ENCODE measurements around the gene SUPT6H. TPM values are rescaled to one million over a fixed set of nuclear protein-coding genes. Genes with fewer than 3 reads are reported as not detected.

SUPT6H gene
- total and polyA plus RNA-seq, 2 of the 4 experiments (the other 2 are of a cell fraction), result 41.4 to 44.8 TPM

DNA sequence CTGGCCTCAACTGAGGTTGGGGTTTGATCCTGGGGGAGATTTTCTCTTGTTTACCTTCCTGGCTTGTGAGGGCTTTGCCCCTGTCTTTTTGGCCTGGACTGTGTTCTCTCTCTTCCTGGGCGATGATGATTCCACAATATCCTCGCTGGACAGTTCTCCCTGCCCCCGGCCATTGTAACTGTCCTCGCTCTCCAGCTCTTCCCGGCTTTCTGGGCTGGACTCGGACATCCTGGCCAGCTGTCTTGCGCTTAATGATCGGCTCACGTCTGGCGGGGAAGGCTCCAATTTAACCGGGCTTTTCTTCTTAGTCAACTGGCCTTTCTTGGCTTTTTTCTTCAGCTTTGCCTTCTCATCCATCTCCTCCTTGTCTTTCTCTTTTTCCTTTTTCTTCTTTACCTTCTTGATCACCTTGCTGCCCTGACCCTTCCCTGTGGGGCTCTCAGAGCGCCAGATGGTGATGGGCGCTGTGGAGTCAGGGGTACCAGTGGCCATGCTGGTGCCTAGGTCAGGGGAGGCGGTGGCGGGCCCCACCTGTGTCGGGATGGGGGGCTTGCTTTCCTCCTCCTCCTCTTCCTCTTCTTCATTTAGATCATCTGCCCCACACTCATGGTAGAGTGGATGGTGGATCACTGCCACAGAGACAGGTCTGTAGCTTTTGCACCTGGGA, 41.7 kb downstream of the SUPT6H start:
- intact Hi-C loops (cut with micrococcal nuclease) (no loop called here), in situ Hi-C loops (cut with MboI; ENCODE audit: low sequenced_read_pairs) (no loop called here), dilution Hi-C loops (cut with HindIII; ENCODE audit: low sequenced_read_pairs, unreplicated experiment) (no loop called here)
- H3K4me2 ChIP-seq (ENCODE audit: low read depth, low read length), result no peak overlapping the region
- no peak overlapping the region for H2AK5ac ChIP-seq (ENCODE audit: low read depth, low read length)
- H3K9ac ChIP-seq (ENCODE audit: low read depth, low read length), result no peak overlapping the region
- H2BK120ac ChIP-seq (ENCODE audit: low read depth, low read length), result no peak overlapping the region
- H2BK20ac ChIP-seq (ENCODE audit: low read depth, low read length), result no peak overlapping the region
- peaks cover 4% of the 10 kb centered on the region; the same call in 1 of the 2 replicates for H3K9me1 ChIP-seq (ENCODE audit: insufficient read depth, low read length)
- peaks cover 71% of the 10 kb centered on the region for H3K36me3 ChIP-seq (ENCODE audit: control insufficient read depth, insufficient read depth, low read length)
- no peak overlapping the region for H3K14ac ChIP-seq (replicated peaks; ENCODE audit: low read depth, low read length)
- H4K91ac ChIP-seq (ENCODE audit: insufficient read depth, low read depth, low read length), result no peak overlapping the region
- no peak overlapping the region for H2AFZ ChIP-seq (replicated peaks; ENCODE audit: low read length, poor library complexity)
- ATAC-seq (ENCODE audit: low read depth) (no peak), DNase-seq (no peak)
- peaks cover 3% of the 10 kb centered on the region in 2 experiments; a peak in 1 of 4 replicates for H3K79me1 ChIP-seq (ENCODE audit: low read depth in 1 of 2, low read length in 2 of 2)
- no peak overlapping the region for H4K8ac ChIP-seq (ENCODE audit: low read depth in 2 of 2, low read length in 2 of 2)
- H3K18ac ChIP-seq (ENCODE audit: low read depth, low read length), result no peak overlapping the region
- BruUV-seq (replicated peaks), result no TSS peak
- no peak overlapping the region for H3K4ac ChIP-seq (ENCODE audit: low read depth, low read length)
- TF ChIP-seq SMC3 (IDR thresholded peaks at IDR 0.05; ENCODE audit: low read depth, low read length), result no peak
- no peak for TF ChIP-seq BHLHE40 (IDR thresholded peaks at IDR 0.05; ENCODE audit: low read depth, low read length)
- TF ChIP-seq, protein P1, sequence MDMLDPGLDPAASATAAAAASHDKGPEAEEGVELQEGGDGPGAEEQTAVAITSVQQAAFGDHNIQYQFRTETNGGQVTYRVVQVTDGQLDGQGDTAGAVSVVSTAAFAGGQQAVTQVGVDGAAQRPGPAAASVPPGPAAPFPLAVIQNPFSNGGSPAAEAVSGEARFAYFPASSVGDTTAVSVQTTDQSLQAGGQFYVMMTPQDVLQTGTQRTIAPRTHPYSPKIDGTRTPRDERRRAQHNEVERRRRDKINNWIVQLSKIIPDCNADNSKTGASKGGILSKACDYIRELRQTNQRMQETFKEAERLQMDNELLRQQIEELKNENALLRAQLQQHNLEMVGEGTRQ (IDR thresholded peaks at IDR 0.05; ENCODE audit: low read depth, low read length), result no peak
- no peak for TF ChIP-seq MAFK (IDR thresholded peaks at IDR 0.05; ENCODE audit: low read depth, low read length)
- TF ChIP-seq MAZ (IDR thresholded peaks at IDR 0.05; ENCODE audit: borderline replicate concordance, low read depth, low read length), result no peak
- TF ChIP-seq RAD21 (IDR thresholded peaks at IDR 0.05; ENCODE audit: low read length), result no peak
- no peak for TF ChIP-seq RCOR1 (IDR thresholded peaks at IDR 0.05; ENCODE audit: insufficient replicate concordance, low read length)
- TF ChIP-seq CEBPB (IDR thresholded peaks at IDR 0.05; ENCODE audit: low read depth, low read length), result no peak
- no peak for TF ChIP-seq NFE2L2 (IDR thresholded peaks at IDR 0.05; ENCODE audit: low read depth, low read length)
- TF ChIP-seq, protein P2, sequence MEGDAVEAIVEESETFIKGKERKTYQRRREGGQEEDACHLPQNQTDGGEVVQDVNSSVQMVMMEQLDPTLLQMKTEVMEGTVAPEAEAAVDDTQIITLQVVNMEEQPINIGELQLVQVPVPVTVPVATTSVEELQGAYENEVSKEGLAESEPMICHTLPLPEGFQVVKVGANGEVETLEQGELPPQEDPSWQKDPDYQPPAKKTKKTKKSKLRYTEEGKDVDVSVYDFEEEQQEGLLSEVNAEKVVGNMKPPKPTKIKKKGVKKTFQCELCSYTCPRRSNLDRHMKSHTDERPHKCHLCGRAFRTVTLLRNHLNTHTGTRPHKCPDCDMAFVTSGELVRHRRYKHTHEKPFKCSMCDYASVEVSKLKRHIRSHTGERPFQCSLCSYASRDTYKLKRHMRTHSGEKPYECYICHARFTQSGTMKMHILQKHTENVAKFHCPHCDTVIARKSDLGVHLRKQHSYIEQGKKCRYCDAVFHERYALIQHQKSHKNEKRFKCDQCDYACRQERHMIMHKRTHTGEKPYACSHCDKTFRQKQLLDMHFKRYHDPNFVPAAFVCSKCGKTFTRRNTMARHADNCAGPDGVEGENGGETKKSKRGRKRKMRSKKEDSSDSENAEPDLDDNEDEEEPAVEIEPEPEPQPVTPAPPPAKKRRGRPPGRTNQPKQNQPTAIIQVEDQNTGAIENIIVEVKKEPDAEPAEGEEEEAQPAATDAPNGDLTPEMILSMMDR (conservative IDR thresholded peaks at IDR 0.05; ENCODE audit: low read depth, low read length), result no peak
- TF ChIP-seq, protein P3, sequence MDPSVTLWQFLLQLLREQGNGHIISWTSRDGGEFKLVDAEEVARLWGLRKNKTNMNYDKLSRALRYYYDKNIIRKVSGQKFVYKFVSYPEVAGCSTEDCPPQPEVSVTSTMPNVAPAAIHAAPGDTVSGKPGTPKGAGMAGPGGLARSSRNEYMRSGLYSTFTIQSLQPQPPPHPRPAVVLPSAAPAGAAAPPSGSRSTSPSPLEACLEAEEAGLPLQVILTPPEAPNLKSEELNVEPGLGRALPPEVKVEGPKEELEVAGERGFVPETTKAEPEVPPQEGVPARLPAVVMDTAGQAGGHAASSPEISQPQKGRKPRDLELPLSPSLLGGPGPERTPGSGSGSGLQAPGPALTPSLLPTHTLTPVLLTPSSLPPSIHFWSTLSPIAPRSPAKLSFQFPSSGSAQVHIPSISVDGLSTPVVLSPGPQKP (IDR thresholded peaks at IDR 0.05; ENCODE audit: borderline replicate concordance, low read depth, low read length), result no peak
- no peak for TF ChIP-seq POLR2A (IDR thresholded peaks at IDR 0.05; ENCODE audit: low read depth, low read length)
- no peak for TF ChIP-seq CHD1 (IDR thresholded peaks at IDR 0.05; ENCODE audit: low read depth, low read length)
- no peak for TF ChIP-seq RFX5 (IDR thresholded peaks at IDR 0.05; ENCODE audit: low read depth, low read length)
- no peak for TF ChIP-seq MXI1 (IDR thresholded peaks at IDR 0.05; ENCODE audit: borderline replicate concordance, low read depth, low read length)
- no peaks in the 10 kb centered on the region for H3K4me1 ChIP-seq (ENCODE audit: control insufficient read depth, insufficient read depth, low read length)
- H3K56ac ChIP-seq (ENCODE audit: extremely low read depth, insufficient read depth, low read length), result no peak overlapping the region
- 89% methylated on average over 11 of the region's 16 CpGs; no CpG with 5 or more reads in 1 of the 2 experiments for WGBS, 2 experiments (ENCODE audit: extremely low coverage in 2 of 2, insufficient read length in 1 of 2)
- no peak overlapping the region for H4K5ac ChIP-seq (ENCODE audit: low read depth, low read length)
- no peaks in the 10 kb centered on the region for H3K9me3 ChIP-seq (ENCODE audit: control insufficient read depth, insufficient read depth, low read length)
- H3K27ac ChIP-seq (ENCODE audit: insufficient read depth, low read length), result no peak overlapping the region
- H3K27me3 ChIP-seq (ENCODE audit: control insufficient read depth, insufficient read depth, low read length), result no peaks in the 10 kb centered on the region
- H3K23ac ChIP-seq (ENCODE audit: low read depth, low read length), result no peak overlapping the region
- ChIA-PET CTCF (no interaction called here), POLR2A (ENCODE audit: unreplicated experiment) (no interaction called here)
- no peak overlapping the region for H2BK5ac ChIP-seq (ENCODE audit: low read depth, low read length, poor library complexity, severe bottlenecking)
- H3K4me3 ChIP-seq (ENCODE audit: insufficient read depth, low read depth, low read length), result no peak overlapping the region
- no peak overlapping the region for H2BK15ac ChIP-seq (ENCODE audit: low read depth, low read length)
- no peaks in the 10 kb centered on the region; the same call in 1 of the 2 replicates for H4K20me1 ChIP-seq (ENCODE audit: insufficient read depth, low read length)
- H2AK9ac ChIP-seq (replicated peaks; ENCODE audit: low read depth, low read length, poor library complexity), result no peak overlapping the region

Data from IMR-90 (cell line).